GM23338 (cell line): ENCODE measurements around the gene ZNF516. TPM values are rescaled to one million over a fixed set of nuclear protein-coding genes. Genes with fewer than 3 reads are reported as not detected.

Source experiments
- ATAC-seq: fragments of 200-7000 bp; cut with Tn5 transposase; 3 replicates; pipeline ENCODE4 v1.9.1; 2020
- DNase-seq: peaks from one replicate; pipeline ENCODE4 v3.0.0-alpha.2; 2015; ENCODE audit warnings: low spot score
- H2AFZ ChIP-seq: fragments of 200-600 bp; sonication (generic); 2 replicates; pipeline ENCODE4 v1.8.0; 2016; ENCODE audit warnings: antibody characterized with exemption, mild to moderate bottlenecking, moderate library complexity
- H3F3A ChIP-seq: fragments of 200-600 bp; sonication (generic); replicated peaks from 2 replicates; pipeline ENCODE4 v1.8.0; 2017; ENCODE audit warnings: antibody characterized with exemption, mixed run types, low read depth
- H3K27ac ChIP-seq: fragments of 200-600 bp; sonication (generic); 2 replicates; pipeline ENCODE4 v1.6.1; 2016; ENCODE audit warnings: low read depth
- H3K27me3 ChIP-seq: fragments of 200-600 bp; sonication (generic); 2 replicates; pipeline ENCODE4 v1.8.0; 2016; ENCODE audit warnings: mild to moderate bottlenecking, mixed run types, moderate library complexity; ENCODE audit not compliant: insufficient read depth
- H3K36me3 ChIP-seq: fragments of 200-600 bp; sonication (generic); 2 replicates; pipeline ENCODE4 v1.8.0; 2016; ENCODE audit warnings: mild to moderate bottlenecking; ENCODE audit not compliant: insufficient read depth
- H3K4me1 ChIP-seq: fragments of 200-600 bp; sonication (generic); 2 replicates; pipeline ENCODE4 v1.8.0; 2016; ENCODE audit warnings: mild to moderate bottlenecking, moderate library complexity; ENCODE audit not compliant: insufficient read depth
- H3K4me2 ChIP-seq: fragments of 200-600 bp; sonication (generic); 2 replicates; pipeline ENCODE4 v1.7.1; 2017; ENCODE audit warnings: mixed run types
- H3K4me3 ChIP-seq: fragments of 200-600 bp; sonication (generic); 2 replicates; pipeline ENCODE4 v1.6.1; 2016; ENCODE audit warnings: mixed run types
- H3K79me2 ChIP-seq: fragments of 200-600 bp; sonication (generic); replicated peaks from 2 replicates; pipeline ENCODE4 v1.8.0; 2017; ENCODE audit warnings: mild to moderate bottlenecking; ENCODE audit not compliant: insufficient read depth
- H3K9me2 ChIP-seq: fragments of 200-600 bp; sonication (generic); 2 replicates; pipeline ENCODE4 v1.8.0; 2017; ENCODE audit not compliant: insufficient read depth
- H4K20me1 ChIP-seq: fragments of 200-600 bp; sonication (generic); replicated peaks from 2 replicates; pipeline ENCODE4 v1.8.0; 2017; ENCODE audit warnings: mild to moderate bottlenecking; ENCODE audit not compliant: insufficient read depth
- H3K27ac Mint-ChIP-seq: 2 replicates; pipeline ENCODE4 v1.8.0; 2020; ENCODE audit warnings: inconsistent platforms, mild to moderate bottlenecking, moderate library complexity, mixed read lengths
- H3K27me3 Mint-ChIP-seq: 3 replicates; pipeline ENCODE4 v1.8.0; 2022; ENCODE audit warnings: low read depth, mild to moderate bottlenecking, moderate library complexity, mixed read lengths, inconsistent platforms; ENCODE audit not compliant: insufficient read depth, poor library complexity
- H3K36me3 Mint-ChIP-seq: 3 replicates; pipeline ENCODE4 v1.8.0; 2021; ENCODE audit warnings: low read depth, mild to moderate bottlenecking, inconsistent platforms, moderate library complexity, mixed read lengths
- H3K4me1 Mint-ChIP-seq: 3 replicates; pipeline ENCODE4 v1.8.0; 2020; ENCODE audit warnings: mild to moderate bottlenecking, inconsistent platforms, mixed read lengths
- H3K4me3 Mint-ChIP-seq: 3 replicates; pipeline ENCODE4 v1.8.0; 2021; ENCODE audit warnings: moderate library complexity, mild to moderate bottlenecking, inconsistent platforms, mixed read lengths
- H3K9me3 Mint-ChIP-seq: 3 replicates; pipeline ENCODE4 v1.8.0; 2020; ENCODE audit warnings: moderate library complexity, mild to moderate bottlenecking, inconsistent platforms, mixed read lengths
- CREB1 ChIP-seq: fragments of 250-450 bp; sonication (Bioruptor Pico); IDR thresholded peaks from 2 replicates; pipeline ENCODE4 v1.5.0; 2020; ENCODE audit warnings: low read depth, mild to moderate bottlenecking, moderate library complexity
- CTCF ChIP-seq, 2 experiments: fragments of 200-600 bp in 1 of 2; sonication (generic) in 1 of 2; conservative IDR thresholded peaks; 2 replicates each; pipeline versions ENCODE4 v1.5.1 to v1.6.1; 2016 to 2017; ENCODE audit warnings: antibody characterized with exemption in 2 of 2, low read depth in 2 of 2, mild to moderate bottlenecking in 2 of 2, moderate library complexity in 1 of 2
- ETS1 ChIP-seq: IDR thresholded peaks from 2 replicates; pipeline ENCODE4 v1.6.1; 2016; ENCODE audit warnings: antibody characterized with exemption
- EZH2 ChIP-seq: fragments of 200-600 bp; sonication (generic); IDR thresholded peaks from one replicate; pipeline ENCODE4 v1.8.0; 2017; ENCODE audit warnings: antibody characterized with exemption, mild to moderate bottlenecking, low read depth; ENCODE audit not compliant: unreplicated experiment
- EZH2phosphoT487 ChIP-seq: fragments of 200-600 bp; sonication (generic); IDR thresholded peaks from one replicate; pipeline ENCODE4 v1.8.1; 2018; ENCODE audit warnings: antibody characterized with exemption; ENCODE audit not compliant: unreplicated experiment
- JUNB ChIP-seq: IDR thresholded peaks from one replicate; pipeline ENCODE4 v1.6.1; 2016; ENCODE audit warnings: antibody characterized with exemption; ENCODE audit not compliant: unreplicated experiment
- NANOG ChIP-seq: IDR thresholded peaks from 2 replicates; pipeline ENCODE4 v1.6.1; 2016; ENCODE audit warnings: antibody characterized with exemption, borderline replicate concordance
- POLR2AphosphoS5 ChIP-seq: IDR thresholded peaks from 2 replicates; pipeline ENCODE4 v1.6.1; 2016; ENCODE audit warnings: antibody characterized with exemption, low read depth
- REST ChIP-seq: IDR thresholded peaks from one replicate; pipeline ENCODE4 v1.6.1; 2018; ENCODE audit warnings: antibody characterized with exemption; ENCODE audit not compliant: unreplicated experiment
- STAT1 ChIP-seq: IDR thresholded peaks from one replicate; pipeline ENCODE4 v1.6.1; 2016; ENCODE audit warnings: antibody characterized with exemption; ENCODE audit not compliant: unreplicated experiment
- ZNF331 ChIP-seq: fragments of 250-450 bp; sonication (Bioruptor Pico); IDR thresholded peaks from 2 replicates; pipeline ENCODE4 v1.5.0; 2020; ENCODE audit warnings: low read depth, mild to moderate bottlenecking, moderate library complexity
- polyA plus RNA-seq: library from polyadenylated mRNA; unstranded; fragments of >200 nt; fragmentation: Nextera tagmentation; extraction: Ambion mirVana; gene quantifications from 2 replicates; pipeline ENCODE4 v1.2.1, GENCODE V29; 2016
- total RNA-seq: library from RNA; depleted of rRNA; stranded (reverse); fragments of >200 nt; shearing (Covaris generic); gene quantifications from 2 replicates; pipeline ENCODE4 v1.2.3, GENCODE V29; 2014

Gene ZNF516
- total and polyA plus RNA-seq, 2 experiments from 2014 or later: 11.9 to 24.2 TPM

- H3K4me2 ChIP-seq: no peak overlapping the region
- no peaks in the 10 kb centered on the region for H3K9me2 ChIP-seq
- H3K4me3 ChIP-seq: no peak overlapping the region
- peaks cover 26% of the 10 kb centered on the region for H3K4me1 Mint-ChIP-seq
- H3K27me3 Mint-ChIP-seq: peaks cover 8% of the 10 kb centered on the region
- no peak overlapping the region for H3K4me3 Mint-ChIP-seq
- H3K36me3 Mint-ChIP-seq: peaks cover 16% of the 10 kb centered on the region
- no peak overlapping the region for H3K27ac ChIP-seq
- H3K79me2 ChIP-seq: no peaks in the 10 kb centered on the region; the same call in 1 of the 2 replicates
- H3K9me3 Mint-ChIP-seq: no peaks in the 10 kb centered on the region
- H3K4me1 ChIP-seq: peaks cover 19% of the 10 kb centered on the region
- no peaks in the 10 kb centered on the region for H4K20me1 ChIP-seq
- no peaks in the 10 kb centered on the region for H3F3A ChIP-seq
- H3K27me3 ChIP-seq: no peaks in the 10 kb centered on the region
- H2AFZ ChIP-seq: no peak overlapping the region
- no peak overlapping the region for H3K27ac Mint-ChIP-seq
- no peak for DNase-seq
- no peaks in the 10 kb centered on the region for H3K36me3 ChIP-seq
- ATAC-seq: no peak
- 0 out of 4 replicates have a peak, but pooled peaks of 1 of the 2 experiments have one; percentile 17 for TF ChIP-seq CTCF (conservative IDR thresholded peaks at IDR 0.05; ENCODE audit: low read depth in 2 of 2)
- no peak for TF ChIP-seq REST
Observed at GRCh38 chr18:76376668-76377358, 118.2 kb downstream of the ZNF516 start.

GRCh38 chr18:76376225-76376624 lies 118.8 kb downstream of the ZNF516 start:
- H3K4me1 ChIP-seq: peaks cover 19% of the 10 kb centered on the region
- Mint-ChIP-seq H3K9me3 (no peaks in the 10 kb centered on the region), H3K4me3 (no peak overlapping the region), H3K36me3 (peaks cover 16% of the 10 kb centered on the region), H3K4me1 (peaks cover 30% of the 10 kb centered on the region), H3K27ac (no peak overlapping the region), H3K27me3 (peaks cover 7% of the 10 kb centered on the region)
- no peak overlapping the region for H3K4me3 ChIP-seq
- H3K27me3 ChIP-seq: no peaks in the 10 kb centered on the region
- no peak overlapping the region for H2AFZ ChIP-seq
- H4K20me1 ChIP-seq: no peaks in the 10 kb centered on the region
- TF ChIP-seq EZH2phosphoT487 (no peak), EZH2 (no peak), CREB1 (CRISPR knock-in tag) (no peak), NANOG (no peak), POLR2AphosphoS5 (no peak), CTCF (conservative IDR thresholded peaks at IDR 0.05; ENCODE audit: low read depth in 2 of 2) (no peak), JUNB (no peak), STAT1 (no peak), ZNF331 (CRISPR knock-in tag) (no peak), ETS1 (no peak)
- H3K79me2 ChIP-seq: no peaks in the 10 kb centered on the region; the same call in 1 of the 2 replicates
- H3F3A ChIP-seq: no peaks in the 10 kb centered on the region
- no peaks in the 10 kb centered on the region for H3K9me2 ChIP-seq
- H3K36me3 ChIP-seq: no peaks in the 10 kb centered on the region
- ATAC-seq: no peak
- H3K27ac ChIP-seq: no peak overlapping the region
- H3K4me2 ChIP-seq: no peak overlapping the region
- no peak for DNase-seq
